Smooth muscle cell (in vitro differentiated cells): ENCODE data around the gene NFS1. TPM values are rescaled to one million over a fixed set of nuclear protein-coding genes. Genes with fewer than 3 reads are reported as not detected.
"Not testable (repeated sequence)": the region's sequence is repeated elsewhere in the genome, so short reads cannot be mapped to it uniquely, and the experiment has no call there.

Experiments used
- DNase-seq: peaks from one replicate; lab custom pipeline; 2025; ENCODE audit not compliant: unreplicated experiment; lab: John Stamatoyannopoulos, UW
- H2AFZ ChIP-seq: fragments of 200-600 bp; sonication (generic); 2 replicates; pipeline ENCODE4 v1.6.0; 2016; ENCODE audit warnings: antibody characterized with exemption, low read depth, mild to moderate bottlenecking
- H3F3A ChIP-seq: fragments of 200-600 bp; sonication (generic); 2 replicates; pipeline ENCODE4 v1.6.0; 2017; ENCODE audit warnings: antibody characterized with exemption, low read depth
- H3K27ac ChIP-seq: fragments of 200-600 bp; sonication (generic); 2 replicates; pipeline ENCODE4 v1.5.1; 2016; ENCODE audit warnings: low read depth, mild to moderate bottlenecking
- H3K27me3 ChIP-seq: fragments of 200-600 bp; sonication (generic); 2 replicates; pipeline ENCODE4 v1.6.1; 2016; ENCODE audit warnings: low read depth, mild to moderate bottlenecking
- H3K36me3 ChIP-seq: fragments of 200-600 bp; sonication (generic); 2 replicates; pipeline ENCODE4 v1.5.1; 2016; ENCODE audit warnings: low read depth
- H3K4me1 ChIP-seq: fragments of 200-600 bp; sonication (generic); 2 replicates; pipeline ENCODE4 v1.5.1; 2016; ENCODE audit warnings: low read depth
- H3K4me2 ChIP-seq: fragments of 200-600 bp; sonication (generic); 2 replicates; pipeline ENCODE4 v1.6.0; 2016; ENCODE audit warnings: mild to moderate bottlenecking
- H3K4me3 ChIP-seq: fragments of 200-600 bp; sonication (generic); 2 replicates; pipeline ENCODE4 v1.5.1; 2016; ENCODE audit warnings: mild to moderate bottlenecking
- H3K79me2 ChIP-seq: fragments of 200-600 bp; sonication (generic); 2 replicates; pipeline ENCODE4 v1.6.0; 2016; ENCODE audit warnings: low read depth, mild to moderate bottlenecking
- H3K9ac ChIP-seq: fragments of 200-600 bp; sonication (generic); 2 replicates; pipeline ENCODE4 v1.6.0; 2016; ENCODE audit warnings: low read depth
- H3K9me3 ChIP-seq: fragments of 200-600 bp; sonication (generic); replicated peaks from 2 replicates; pipeline ENCODE4 v1.5.1; 2016; ENCODE audit warnings: low read depth
- H4K20me1 ChIP-seq: fragments of 200-600 bp; sonication (generic); 2 replicates; pipeline ENCODE4 v1.6.0; 2016; ENCODE audit warnings: low read depth
- WGBS: methylation state at CpG from one replicate; pipeline ENCODE4 v1.1.7; 2016; ENCODE audit warnings: low lambda C conversion rate; 5-methylcytosine and 5-hydroxymethylcytosine counted together
- polyA plus RNA-seq: library from polyadenylated mRNA; unstranded; fragments of >200 nt; fragmentation: Nextera tagmentation; extraction: Ambion mirVana; gene quantifications from 2 replicates; pipeline ENCODE4 v1.2.1, GENCODE V29; 2016
- total RNA-seq: library from RNA; depleted of rRNA; stranded (reverse); fragments of >200 nt; gene quantifications from 2 replicates; pipeline ENCODE4 v1.2.3, GENCODE V29; 2014
- TF ChIP-seq, protein P1 (sequence below): fragments of 200-600 bp; sonication (generic); IDR thresholded peaks from 2 replicates; pipeline ENCODE4 v1.5.1; 2017; ENCODE audit warnings: borderline replicate concordance, mild to moderate bottlenecking, antibody characterized with exemption; ENCODE audit not compliant: insufficient read depth, poor library complexity, severe bottlenecking

NFS1 gene
- total and polyA plus RNA-seq, 2 experiments from 2014 or later, result 25.3 to 35.1 TPM

DNA sequence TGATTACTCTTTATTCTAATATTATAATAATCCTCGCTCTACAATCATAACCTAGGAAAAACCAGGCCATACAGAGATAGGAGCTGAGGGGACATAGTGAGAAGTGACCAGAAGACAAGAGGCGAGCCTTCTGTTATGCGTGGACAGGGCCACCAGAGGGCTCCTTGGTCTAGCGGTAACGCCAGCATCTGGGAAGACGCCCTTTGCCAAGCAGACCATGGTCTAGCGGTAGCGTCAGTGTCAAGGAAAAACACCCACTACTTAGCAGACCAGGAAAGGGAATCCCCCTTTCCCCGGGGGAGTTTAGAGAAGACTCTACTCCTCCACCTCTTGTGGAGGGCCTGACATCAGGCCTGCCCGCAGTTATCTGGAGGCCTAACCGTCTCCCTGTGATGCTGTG is 12.3 kb downstream of the NFS1 start:
- 90% methylated on average over 11 of the region's 11 CpGs for WGBS
- peaks cover 10% of the 10 kb centered on the region for H3K36me3 ChIP-seq
- not testable (repeated sequence) for H3K27me3 ChIP-seq, H3K4me1 ChIP-seq, H3K4me2 ChIP-seq, DNase-seq, H2AFZ ChIP-seq, H3K9me3 ChIP-seq, H3K27ac ChIP-seq, H3K79me2 ChIP-seq, H4K20me1 ChIP-seq, H3K4me3 ChIP-seq, H3K9ac ChIP-seq, H3F3A ChIP-seq
- TF ChIP-seq, protein P1, sequence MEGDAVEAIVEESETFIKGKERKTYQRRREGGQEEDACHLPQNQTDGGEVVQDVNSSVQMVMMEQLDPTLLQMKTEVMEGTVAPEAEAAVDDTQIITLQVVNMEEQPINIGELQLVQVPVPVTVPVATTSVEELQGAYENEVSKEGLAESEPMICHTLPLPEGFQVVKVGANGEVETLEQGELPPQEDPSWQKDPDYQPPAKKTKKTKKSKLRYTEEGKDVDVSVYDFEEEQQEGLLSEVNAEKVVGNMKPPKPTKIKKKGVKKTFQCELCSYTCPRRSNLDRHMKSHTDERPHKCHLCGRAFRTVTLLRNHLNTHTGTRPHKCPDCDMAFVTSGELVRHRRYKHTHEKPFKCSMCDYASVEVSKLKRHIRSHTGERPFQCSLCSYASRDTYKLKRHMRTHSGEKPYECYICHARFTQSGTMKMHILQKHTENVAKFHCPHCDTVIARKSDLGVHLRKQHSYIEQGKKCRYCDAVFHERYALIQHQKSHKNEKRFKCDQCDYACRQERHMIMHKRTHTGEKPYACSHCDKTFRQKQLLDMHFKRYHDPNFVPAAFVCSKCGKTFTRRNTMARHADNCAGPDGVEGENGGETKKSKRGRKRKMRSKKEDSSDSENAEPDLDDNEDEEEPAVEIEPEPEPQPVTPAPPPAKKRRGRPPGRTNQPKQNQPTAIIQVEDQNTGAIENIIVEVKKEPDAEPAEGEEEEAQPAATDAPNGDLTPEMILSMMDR, result peak; percentile 19

DNA sequence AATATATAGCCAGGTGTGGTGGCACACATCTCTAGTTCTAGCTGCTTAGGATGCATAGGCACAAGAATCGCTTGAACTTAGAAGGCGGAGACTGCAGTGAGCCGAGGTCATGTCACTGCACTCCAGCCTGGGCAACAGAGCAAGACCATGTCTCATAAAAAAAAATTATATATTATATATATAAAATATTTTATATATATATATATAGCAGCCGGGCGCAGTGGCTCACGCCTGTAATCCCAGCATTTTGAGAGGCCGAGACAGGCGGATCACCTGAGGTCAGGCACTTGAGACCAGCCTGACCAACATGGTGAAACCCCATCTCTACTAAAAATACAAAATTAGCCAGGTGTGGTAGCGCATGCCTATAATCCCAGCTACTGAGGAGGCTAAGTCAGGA is 13.8 kb downstream of the NFS1 start:
- H3K4me2 ChIP-seq, H3K27me3 ChIP-seq, H3K9me3 ChIP-seq, H3K27ac ChIP-seq, H3K4me3 ChIP-seq, H3K4me1 ChIP-seq, H3K36me3 ChIP-seq, H3K79me2 ChIP-seq, H2AFZ ChIP-seq, H4K20me1 ChIP-seq, H3F3A ChIP-seq, DNase-seq, H3K9ac ChIP-seq: not testable (repeated sequence)
- 97% methylated on average over 9 of the region's 9 CpGs for WGBS

DNA sequence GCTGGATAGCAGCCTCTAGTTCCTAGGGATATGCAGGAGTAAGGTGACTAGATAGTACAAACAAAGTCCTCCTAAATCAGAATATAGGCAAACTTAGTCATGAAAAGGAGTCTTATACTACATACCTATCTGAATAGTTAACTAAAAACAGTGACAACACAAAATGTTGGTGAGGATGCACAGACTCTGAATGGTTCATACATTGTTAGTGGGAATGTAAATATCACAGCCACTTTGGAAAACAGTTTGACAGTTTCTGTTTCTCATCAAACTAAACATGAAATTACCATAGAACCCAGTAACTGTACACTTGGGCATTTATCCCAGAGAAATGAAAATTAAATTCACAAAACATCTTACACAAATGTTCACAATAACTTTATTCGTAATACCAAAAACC is 17.2 kb downstream of the NFS1 start:
- H4K20me1 ChIP-seq, result no peaks in the 10 kb centered on the region
- no peaks in the 10 kb centered on the region for H3K9me3 ChIP-seq
- H3K27ac ChIP-seq, result no peak overlapping the region
- H3K79me2 ChIP-seq, result no peaks in the 10 kb centered on the region
- WGBS, result 54% methylated on average over 1 of the region's 1 CpG
- TF ChIP-seq, protein P1, result no peak
- H3K4me2 ChIP-seq, result no peak overlapping the region
- H3K4me1 ChIP-seq, result no peaks in the 10 kb centered on the region
- no peak overlapping the region for H3K4me3 ChIP-seq
- no peaks in the 10 kb centered on the region for H3K36me3 ChIP-seq
- no peak for DNase-seq
- H2AFZ ChIP-seq, result no peak overlapping the region
- H3K9ac ChIP-seq, result no peak overlapping the region
- H3K27me3 ChIP-seq, result no peaks in the 10 kb centered on the region
- H3F3A ChIP-seq, result no peaks in the 10 kb centered on the region

DNA sequence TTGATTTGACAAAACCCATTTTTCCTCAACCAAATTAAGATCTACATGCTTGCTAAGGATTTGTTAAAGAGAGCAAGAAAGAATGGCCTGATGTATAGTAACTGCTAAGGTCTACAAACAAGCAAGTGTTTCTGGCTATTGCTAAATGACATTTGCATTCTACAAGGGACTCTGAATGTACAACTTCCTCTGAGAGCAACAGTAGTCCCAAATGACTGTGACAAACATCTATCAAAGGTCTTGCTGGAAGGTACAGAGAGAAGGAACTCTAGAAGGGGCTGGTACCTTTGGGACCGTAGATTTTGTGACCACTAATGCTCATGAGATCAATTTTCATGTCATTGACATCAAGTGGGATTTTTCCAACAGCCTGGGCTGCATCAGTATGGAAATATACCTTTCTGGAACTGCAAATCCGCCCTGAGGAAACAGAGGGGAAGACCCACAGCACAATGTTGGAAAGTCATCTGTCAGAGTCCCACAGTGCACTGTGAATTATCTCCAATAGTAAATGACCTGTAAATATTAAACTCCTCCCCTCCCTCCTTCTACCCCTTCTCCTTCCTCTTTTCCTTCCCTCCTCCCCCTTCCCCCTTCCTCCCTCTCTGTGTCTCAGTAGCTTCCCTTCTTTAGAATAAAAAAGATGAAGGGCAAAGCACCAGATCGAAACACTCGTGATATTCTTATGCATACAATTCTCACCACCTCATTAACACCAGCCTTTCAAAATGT is 18.5 kb downstream of the NFS1 start:
- TF ChIP-seq, protein P1, result no peak
- no peaks in the 10 kb centered on the region for H4K20me1 ChIP-seq
- no peaks in the 10 kb centered on the region for H3K4me1 ChIP-seq
- DNase-seq, result no peak
- H2AFZ ChIP-seq, result no peak overlapping the region
- WGBS, result 86% methylated on average over 4 of the region's 4 CpGs
- H3K4me3 ChIP-seq, result no peak overlapping the region
- H3K79me2 ChIP-seq, result no peaks in the 10 kb centered on the region
- no peaks in the 10 kb centered on the region for H3F3A ChIP-seq
- H3K36me3 ChIP-seq, result no peaks in the 10 kb centered on the region
- H3K9me3 ChIP-seq, result no peaks in the 10 kb centered on the region
- H3K9ac ChIP-seq, result no peak overlapping the region
- H3K27me3 ChIP-seq, result no peaks in the 10 kb centered on the region
- H3K4me2 ChIP-seq, result no peak overlapping the region
- H3K27ac ChIP-seq, result no peak overlapping the region
